Astrocyte (in vitro differentiated cells and primary cell): ENCODE measurements around the gene ERLIN1.

ENCODE experiments used
- CTCF ChIP-seq: IDR thresholded peaks from 2 replicates; pipeline ENCODE4 v1.5.1; 2011; ENCODE audit warnings: low read depth, mild to moderate bottlenecking, inconsistent platforms, low read length, moderate library complexity; ENCODE audit not compliant: insufficient read depth
- EZH2 ChIP-seq: IDR thresholded peaks from 2 replicates; pipeline ENCODE4 v1.6.1; 2012; ENCODE audit warnings: mild to moderate bottlenecking, low read length, inconsistent platforms; ENCODE audit not compliant: insufficient read depth

GRCh38 chr10:100129424-100129823, 56.4 kb downstream of the ERLIN1 start:
- TF ChIP-seq CTCF (no peak), EZH2 (no peak)
